Activated naive CD4-positive, alpha-beta T cell treated with anti-CD3 and anti-CD28 coated beads, Interleukin-2, amount 50 U/mL, for 72 hours (primary cell): ENCODE measurements around the gene APLF. TPM values are rescaled to one million over a fixed set of nuclear protein-coding genes. Genes with fewer than 3 reads are reported as not detected.
"Not testable (repeated sequence)": the region's sequence is repeated elsewhere in the genome, so short reads cannot be mapped to it uniquely, and the experiment has no call there.

Experiments used
- ATAC-seq, 2 donors: fragments of 150-1000 bp; cut with Tn5 transposase; 2 replicates each; pipeline ENCODE4 v1.10.0; 2021; ENCODE audit warnings: mild to moderate bottlenecking in 2 of 2, moderate library complexity in 2 of 2
- DNase-seq, 2 donors: peaks; one replicate each; pipeline ENCODE4 v3.0.0; 2021 to 2022; ENCODE audit warnings: low spot score in 2 of 2
- H3K27ac Mint-ChIP-seq, 2 donors: one replicate each; pipeline ENCODE4 v1.8.0; 2022; ENCODE audit warnings: mild to moderate bottlenecking in 2 of 2, mixed read lengths in 2 of 2
- H3K36me3 Mint-ChIP-seq, 2 donors: one replicate each; pipeline ENCODE4 v1.8.0; 2022; ENCODE audit warnings: mixed read lengths in 2 of 2
- H3K9me3 Mint-ChIP-seq, 2 donors: one replicate each; pipeline ENCODE4 v1.8.0; 2022; ENCODE audit warnings: mixed read lengths in 2 of 2
- total RNA-seq, 2 donors: library from RNA; stranded (reverse); gene quantifications; one replicate each; pipeline ENCODE4 v1.2.3, GENCODE V29; 2022

The APLF gene
- total RNA-seq, 2 donors from 2014 or later: 2.1 to 2.6 TPM

DNA sequence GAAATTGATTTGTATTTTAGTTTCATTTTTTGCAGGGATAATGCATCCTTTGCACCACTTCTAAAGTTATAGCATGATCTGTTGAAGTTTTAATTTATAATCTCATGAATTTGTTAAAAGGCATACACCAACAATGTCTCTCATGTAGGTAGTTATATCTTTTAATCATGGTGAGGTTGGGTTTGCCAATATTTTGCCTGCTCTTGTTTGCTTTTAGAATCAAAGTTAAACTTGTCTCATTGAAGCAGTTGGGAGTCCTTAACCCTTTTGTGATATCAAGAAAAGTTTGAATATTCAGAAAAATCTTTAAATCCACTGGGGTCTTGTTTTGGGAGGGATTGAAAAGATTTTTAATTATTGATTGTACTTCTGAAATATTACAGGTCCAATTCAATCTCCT is 31.7 kb downstream of the APLF start:
- Mint-ChIP-seq H3K36me3 (peaks cover 13 to 14% of the 10 kb centered on the region in 2 donors), H3K9me3 (peaks cover 7 to 13% of the 10 kb centered on the region in 2 donors)

DNA sequence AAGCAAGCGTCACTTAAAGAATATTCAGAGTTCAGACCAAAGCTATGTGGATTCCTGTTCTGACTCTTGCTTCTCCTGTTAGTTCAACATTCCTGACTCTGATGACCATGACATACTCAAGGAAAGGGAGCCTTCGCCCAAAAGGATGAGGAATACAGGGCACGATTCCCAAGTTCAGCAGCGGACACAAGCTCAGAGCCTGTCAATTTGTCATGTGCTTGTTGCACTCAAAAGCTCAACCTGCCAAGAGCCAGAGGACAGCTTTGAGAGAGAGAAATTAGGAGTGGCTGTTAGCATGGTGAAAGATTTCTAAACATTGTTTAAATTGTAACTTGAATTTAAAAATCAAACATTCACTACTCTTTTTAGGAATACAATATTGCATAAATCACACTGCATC is 33.3 kb downstream of the APLF start:
- H3K9me3 Mint-ChIP-seq: peaks cover 7 to 13% of the 10 kb centered on the region in 2 donors
- ATAC-seq (no peak), DNase-seq (no peak)
- no peak overlapping the region for H3K27ac Mint-ChIP-seq
- H3K36me3 Mint-ChIP-seq: peaks cover 12 to 13% of the 10 kb centered on the region in 2 donors

More for the DNA sequence above, 31.7 kb downstream of the APLF start:
- H3K27ac Mint-ChIP-seq: no peak overlapping the region
- ATAC-seq: no peak
- no peak for DNase-seq

DNA sequence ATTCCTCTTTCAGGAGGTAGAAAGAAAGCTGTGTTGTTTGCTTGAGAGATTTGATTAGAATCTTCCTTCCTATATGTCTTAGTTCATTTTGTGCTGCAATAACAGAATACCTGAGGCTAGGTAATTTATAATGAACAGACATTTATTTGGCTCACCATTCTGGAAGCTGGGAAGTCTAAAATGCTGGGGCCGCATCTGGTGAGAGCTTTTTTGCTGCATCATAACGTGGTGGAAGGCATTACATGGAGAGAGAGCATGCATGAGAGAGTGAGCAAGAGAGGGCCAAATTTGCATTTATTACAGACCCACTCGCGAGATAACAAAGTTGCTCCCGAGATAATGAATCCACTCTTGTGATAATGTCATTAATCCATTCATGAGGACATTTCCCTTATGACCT is 34.4 kb downstream of the APLF start:
- Mint-ChIP-seq H3K9me3 (peaks cover 2 to 7% of the 10 kb centered on the region in 2 donors), H3K36me3 (peaks cover 4 to 8% of the 10 kb centered on the region in 2 donors)

DNA sequence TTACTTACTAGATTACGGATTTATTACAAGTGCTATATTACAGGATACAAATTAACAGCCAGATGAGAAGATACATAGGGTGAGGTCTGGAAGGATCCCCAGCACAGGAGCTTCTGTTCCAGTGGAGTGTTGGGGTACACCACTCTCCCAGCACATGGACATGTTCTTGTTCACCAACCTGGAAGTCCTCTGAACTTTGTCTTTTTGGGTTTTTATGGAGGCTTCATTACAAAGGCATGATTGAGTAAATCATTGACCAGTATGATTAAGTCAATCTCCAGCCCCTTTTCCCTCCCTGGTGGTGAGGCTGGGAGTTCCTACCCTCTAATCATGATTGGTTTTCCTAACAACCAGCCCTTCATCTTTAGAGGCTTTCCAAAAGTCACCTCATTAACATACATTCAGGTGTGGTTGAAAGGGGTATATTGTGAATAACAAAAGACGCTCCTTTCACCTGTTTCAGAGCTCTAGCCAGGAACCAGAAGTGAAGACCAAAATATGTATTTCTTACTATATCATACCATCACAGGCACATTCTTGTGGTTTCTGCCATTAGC is 38.3 kb downstream of the APLF start:
- H3K9me3 Mint-ChIP-seq: no peaks in the 10 kb centered on the region
- ATAC-seq: no peak
- peaks cover 0 to 6% of the 10 kb centered on the region in 2 donors for H3K36me3 Mint-ChIP-seq

More for the DNA sequence above, 34.4 kb downstream of the APLF start:
- no peak for ATAC-seq
- DNase-seq: no peak
- H3K27ac Mint-ChIP-seq: no peak overlapping the region

DNA sequence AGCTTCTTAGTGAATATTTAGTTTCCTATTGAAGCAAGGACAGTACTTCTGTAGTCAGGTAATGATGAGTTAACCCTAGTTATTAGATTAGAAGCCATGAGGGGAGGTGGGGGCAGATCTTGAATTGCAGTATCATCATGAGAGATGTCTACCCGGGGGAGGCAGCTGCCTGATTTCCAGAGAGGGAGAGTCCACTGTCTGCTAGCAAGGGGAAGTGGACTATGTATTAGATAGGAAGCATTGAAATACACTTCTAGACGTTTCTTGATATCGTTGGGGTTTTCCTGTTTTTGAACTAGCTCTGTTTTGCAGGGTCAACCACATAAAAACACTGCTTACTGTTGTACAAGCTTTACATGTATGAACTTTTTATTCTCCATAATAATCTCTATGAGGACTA is 38.8 kb downstream of the APLF start:
- Mint-ChIP-seq H3K9me3 (no peaks in the 10 kb centered on the region), H3K27ac (peak overlapping the region in 1 of 2 donors; percentile 74), H3K36me3 (peaks cover 0 to 6% of the 10 kb centered on the region in 2 donors)
- ATAC-seq (no peak), DNase-seq (no peak)

More for the DNA sequence above, 38.3 kb downstream of the APLF start:
- DNase-seq: no peak
- H3K27ac Mint-ChIP-seq: peak overlapping the region in 1 of 2 donors; percentile 74

DNA sequence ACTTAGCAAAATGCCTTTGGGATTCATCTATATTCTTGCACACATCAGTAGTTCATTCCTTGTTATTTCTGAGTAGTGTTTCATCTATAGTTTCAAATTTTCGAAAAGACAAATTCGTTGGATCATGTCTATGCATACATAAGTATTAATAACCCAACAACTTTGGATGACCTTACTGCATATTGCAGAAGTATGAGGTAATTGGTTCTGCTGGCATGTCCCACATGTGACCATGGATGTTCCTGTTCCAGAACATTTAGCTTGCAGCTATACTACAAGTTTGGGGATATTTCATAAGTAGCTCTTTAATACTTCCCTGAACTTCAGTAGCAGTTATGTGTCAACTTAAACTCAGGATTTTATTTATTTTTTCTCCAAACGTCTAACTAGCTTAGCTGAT is 44.9 kb downstream of the APLF start:
- Mint-ChIP-seq H3K27ac (no peak overlapping the region), H3K36me3 (peaks cover 0 to 6% of the 10 kb centered on the region in 2 donors), H3K9me3 (no peaks in the 10 kb centered on the region)
- DNase-seq (no peak), ATAC-seq (no peak)

DNA sequence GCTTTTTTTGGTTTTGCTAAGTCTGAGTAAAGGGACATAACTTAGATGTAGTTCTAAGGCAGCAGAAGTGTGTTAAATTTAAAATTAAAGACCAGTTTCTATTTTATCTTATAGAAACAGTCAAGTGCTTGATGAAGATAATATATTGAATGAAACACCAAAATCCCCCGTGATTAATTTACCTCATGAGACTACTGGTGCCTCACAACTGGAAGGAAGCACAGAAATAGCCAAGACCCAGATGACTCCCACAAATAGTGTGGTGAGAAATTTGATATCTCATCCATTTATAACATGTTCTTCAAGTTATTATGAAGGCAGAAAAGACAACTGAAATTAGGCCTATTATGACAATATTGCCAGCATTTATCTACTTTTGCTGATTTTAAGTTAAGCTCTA is 45.6 kb downstream of the APLF start:
- Mint-ChIP-seq H3K36me3 (peaks cover 0 to 6% of the 10 kb centered on the region in 2 donors), H3K27ac (no peak overlapping the region), H3K9me3 (no peaks in the 10 kb centered on the region)
- DNase-seq (no peak), ATAC-seq (no peak)

DNA sequence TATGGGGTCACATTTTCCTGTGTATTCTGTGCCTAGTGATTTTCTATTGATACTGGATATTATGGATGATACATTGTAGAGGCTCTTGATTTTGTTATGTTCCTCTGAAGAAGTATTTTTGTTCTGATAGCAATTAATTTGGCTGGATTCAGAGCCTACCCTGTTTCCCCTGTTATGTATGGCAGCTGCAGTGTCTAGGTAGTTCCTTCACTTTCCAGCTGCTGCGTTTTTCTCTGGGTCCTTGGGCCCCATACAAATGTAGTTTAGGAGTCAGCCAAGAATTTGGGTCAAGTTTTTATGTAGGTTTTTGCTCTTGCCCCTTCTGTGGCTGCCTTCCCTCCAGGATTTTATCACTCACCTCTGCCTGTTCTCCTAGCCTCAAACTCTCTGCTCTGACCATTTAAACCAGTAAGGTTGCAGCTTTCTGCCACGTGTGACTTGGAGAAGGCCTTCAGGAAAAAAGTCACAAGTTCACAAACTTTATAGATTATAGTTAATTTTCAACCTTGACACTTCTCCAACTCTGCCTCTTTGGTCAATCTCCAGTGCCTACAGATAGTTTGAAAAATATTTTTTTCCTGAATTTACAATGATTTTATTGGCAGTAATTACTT is 47.0 kb downstream of the APLF start:
- no peak for DNase-seq
- Mint-ChIP-seq H3K36me3 (no peaks in the 10 kb centered on the region), H3K9me3 (no peaks in the 10 kb centered on the region), H3K27ac (no peak overlapping the region)
- no peak for ATAC-seq

DNA sequence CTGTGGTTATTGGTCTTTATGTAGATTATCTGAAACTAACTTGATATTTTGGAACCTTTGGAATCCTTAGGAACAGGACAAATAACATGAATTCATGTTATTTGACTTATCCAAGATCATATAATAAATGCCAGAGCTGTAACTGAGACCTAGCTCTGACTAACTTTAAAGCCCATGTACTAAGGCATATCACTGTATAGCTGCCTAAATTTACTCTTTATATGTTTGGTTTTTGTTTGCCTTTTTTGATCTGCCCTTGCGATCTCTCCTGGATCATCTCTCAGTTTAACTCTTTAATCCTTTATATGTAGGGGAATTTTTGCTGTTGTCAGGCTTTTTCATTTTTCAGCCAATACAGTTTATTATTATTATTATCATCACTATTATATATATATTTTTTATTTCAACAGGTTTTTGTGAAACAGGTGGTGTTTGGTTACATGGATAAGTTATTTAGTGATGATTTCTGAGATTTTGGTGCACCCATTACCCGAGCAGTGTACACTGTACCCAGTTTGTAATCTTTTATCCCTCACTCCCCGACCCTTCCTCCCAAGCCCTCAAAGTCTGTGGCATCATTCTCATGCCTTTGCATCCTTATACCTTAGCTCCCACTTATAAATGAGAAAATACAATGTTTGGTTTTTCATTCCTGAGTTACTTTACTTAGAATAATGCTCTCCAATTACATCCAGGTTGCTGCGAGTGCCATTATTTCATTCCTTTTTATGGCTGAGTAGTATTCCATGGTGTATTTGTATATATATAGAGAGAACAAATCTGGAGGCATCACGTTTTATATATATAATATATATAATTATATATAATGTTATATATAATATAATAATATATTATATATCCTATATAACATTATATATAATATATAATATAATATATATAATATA is 48.9 kb downstream of the APLF start:
- Mint-ChIP-seq H3K27ac (no peak overlapping the region), H3K36me3 (no peaks in the 10 kb centered on the region), H3K9me3 (no peaks in the 10 kb centered on the region)
- DNase-seq (no peak), ATAC-seq (peak; percentile 71 to 73)

DNA sequence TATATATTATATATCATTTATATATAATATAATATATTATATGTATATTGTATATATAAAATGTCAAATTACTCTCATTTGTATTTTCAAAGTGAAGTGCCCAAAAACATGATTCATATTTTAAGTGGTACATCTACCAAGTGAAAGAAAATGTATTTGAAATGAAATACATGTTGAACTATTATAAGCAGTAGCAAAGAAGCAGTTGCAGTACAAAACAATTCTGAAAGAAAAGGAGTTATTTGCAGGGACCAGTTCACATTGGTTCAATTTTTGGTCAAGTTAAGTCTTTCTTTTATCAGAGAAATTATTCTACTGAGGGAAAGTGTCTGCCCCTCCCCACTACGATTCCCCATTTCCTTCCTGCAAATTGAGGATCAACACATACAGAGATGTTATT is 51.9 kb downstream of the APLF start:
- peak in 1 of 2 donors; percentile 17 for ATAC-seq
- DNase-seq: no peak
- Mint-ChIP-seq H3K9me3 (no peaks in the 10 kb centered on the region), H3K36me3 (no peaks in the 10 kb centered on the region), H3K27ac (no peak overlapping the region)

DNA sequence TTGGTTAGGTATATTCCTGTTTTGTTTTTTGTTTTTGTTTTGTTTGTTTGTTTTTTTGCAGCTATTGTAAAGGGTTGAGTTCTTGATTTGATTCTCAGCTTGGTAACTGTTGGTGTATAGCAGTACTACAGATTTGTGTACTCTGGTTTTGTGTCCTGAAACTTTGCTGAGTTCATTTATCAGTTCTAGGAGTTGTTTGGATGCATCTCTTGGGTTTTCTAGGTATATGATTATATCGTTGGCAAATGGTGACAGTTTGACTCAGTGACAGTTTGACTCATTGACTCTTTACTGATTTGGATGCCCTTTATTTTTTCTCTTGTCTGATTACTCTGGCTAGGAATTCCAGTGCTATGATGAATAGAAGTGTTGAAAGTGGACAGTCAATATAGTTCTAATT is 53.7 kb downstream of the APLF start:
- Mint-ChIP-seq H3K27ac (no peak overlapping the region), H3K9me3 (no peaks in the 10 kb centered on the region), H3K36me3 (no peaks in the 10 kb centered on the region)
- DNase-seq (no peak), ATAC-seq (peak; percentile 57 to 83)

DNA sequence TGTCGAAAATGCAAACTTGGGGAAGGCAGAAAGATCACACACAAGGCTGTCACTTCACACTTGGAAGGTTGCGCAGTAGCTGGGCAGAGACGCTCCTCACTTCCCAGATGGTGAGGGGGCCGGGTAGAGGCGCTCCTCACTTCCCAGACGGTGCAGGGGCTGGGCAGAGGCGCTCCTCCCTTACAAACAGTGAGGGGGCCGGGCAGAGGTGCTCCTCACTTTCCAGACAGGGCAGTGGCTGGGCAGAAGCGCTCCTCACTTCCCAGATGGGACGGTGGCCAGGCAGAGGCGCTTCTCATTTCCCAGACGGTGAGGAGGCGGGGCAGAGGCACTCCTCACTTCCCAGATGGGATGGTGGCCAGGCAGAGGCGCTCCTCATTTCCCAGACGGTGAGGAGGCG is 59.6 kb downstream of the APLF start:
- H3K27ac Mint-ChIP-seq: peak overlapping the region in 1 of 2 donors; percentile 23
- not testable (repeated sequence) for H3K9me3 Mint-ChIP-seq, ATAC-seq, H3K36me3 Mint-ChIP-seq, DNase-seq

DNA sequence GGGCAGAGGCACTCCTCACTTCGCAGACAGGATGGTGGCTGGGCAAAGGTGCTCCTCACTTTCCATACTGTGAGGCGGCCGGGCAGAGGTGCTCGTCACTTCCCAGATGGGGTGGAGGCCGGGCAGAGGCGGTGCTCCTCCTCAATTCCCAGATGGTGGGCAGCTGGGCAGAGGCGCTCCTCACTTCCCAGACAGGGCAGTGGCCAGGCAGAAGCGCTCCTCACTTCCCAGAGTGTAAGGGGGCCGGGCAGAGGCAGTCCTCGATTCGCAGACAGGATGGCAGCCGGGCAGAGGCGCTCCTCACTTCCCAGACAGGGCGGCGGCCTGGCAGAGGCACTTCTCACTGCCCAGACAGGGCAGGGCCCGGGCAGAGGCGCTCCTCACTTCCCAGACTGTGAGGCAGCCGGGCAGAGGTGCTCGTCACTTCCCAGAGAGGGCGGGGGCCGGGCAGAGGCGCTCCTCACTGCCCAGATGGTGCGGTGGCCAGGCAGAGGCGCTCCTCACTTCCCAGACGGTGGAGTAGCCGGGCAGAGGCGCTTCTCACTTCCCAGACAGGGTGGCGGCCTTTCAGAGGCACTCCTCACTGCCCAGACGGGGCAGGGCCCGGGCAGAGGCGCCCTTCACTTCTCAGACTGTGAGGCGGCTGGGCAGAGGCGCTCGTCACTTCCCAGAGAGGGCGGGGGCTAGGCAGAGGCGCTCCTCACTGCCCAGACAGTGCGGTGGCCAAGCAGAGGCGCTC is 60.1 kb downstream of the APLF start:
- ATAC-seq, H3K36me3 Mint-ChIP-seq, H3K9me3 Mint-ChIP-seq, H3K27ac Mint-ChIP-seq, DNase-seq: not testable (repeated sequence)

DNA sequence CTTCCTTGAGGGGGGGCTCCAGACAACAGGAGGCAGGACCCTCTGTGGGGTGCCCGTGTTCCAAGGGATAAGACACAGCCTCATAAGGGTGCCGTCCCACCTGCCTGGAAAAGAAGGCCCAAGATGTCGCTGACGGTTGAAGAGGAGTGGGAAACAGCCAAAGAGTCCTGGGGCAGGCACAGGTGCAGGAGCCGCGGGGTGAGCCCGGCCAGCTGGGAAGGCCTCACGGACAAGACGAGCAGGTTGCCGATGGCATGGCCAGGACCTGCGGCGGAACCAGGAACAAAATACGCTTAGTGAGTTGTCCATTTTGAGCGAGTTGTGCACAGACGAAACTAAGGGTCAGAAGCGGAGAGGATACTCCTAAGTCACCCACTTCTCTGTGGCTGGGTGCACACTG is 61.8 kb downstream of the APLF start:
- not testable (repeated sequence) for H3K9me3 Mint-ChIP-seq, H3K27ac Mint-ChIP-seq, H3K36me3 Mint-ChIP-seq, ATAC-seq, DNase-seq

DNA sequence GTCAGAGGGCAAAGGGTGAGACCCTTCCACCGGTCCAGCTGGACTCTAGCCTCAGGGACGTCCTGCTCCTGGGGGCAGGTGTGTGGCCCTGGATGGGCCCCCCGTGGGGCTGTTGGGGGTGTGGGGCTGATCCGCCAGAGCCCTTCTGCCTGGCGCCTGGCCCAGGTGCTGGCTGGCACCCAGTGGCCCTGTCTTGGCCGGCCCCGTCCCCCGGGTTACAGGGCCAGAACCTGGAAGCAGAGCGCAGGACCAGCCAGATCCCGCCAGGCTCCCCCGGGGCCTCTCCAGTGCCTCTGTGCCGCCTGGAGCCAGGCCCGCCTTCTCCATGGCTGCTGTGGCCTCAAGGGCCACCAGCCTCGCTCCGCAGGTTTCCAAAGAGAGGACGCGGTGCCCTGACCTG is 62.3 kb downstream of the APLF start:
- not testable (repeated sequence) for H3K9me3 Mint-ChIP-seq, ATAC-seq, H3K36me3 Mint-ChIP-seq, H3K27ac Mint-ChIP-seq, DNase-seq

DNA sequence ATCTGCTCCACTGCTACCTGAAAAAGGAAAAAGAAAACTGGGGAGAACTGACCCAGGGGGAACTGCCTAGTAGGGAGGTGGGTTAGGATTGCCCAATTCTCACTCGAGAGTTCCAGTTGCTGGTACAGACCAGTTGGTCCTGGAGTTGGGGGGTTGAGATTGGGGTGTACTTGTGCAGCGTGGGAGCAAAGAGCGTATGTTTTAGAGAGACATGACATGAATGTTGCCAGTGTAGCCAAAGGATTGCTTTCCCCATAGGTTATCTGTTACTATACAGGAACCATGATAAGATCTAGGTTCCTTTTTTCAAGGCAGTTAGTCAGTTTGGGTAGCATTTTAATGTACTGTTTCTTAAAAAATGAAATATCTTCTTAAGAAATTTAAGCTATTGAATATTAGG is 68.6 kb downstream of the APLF start:
- Mint-ChIP-seq H3K27ac (peak overlapping the region in 1 of 2 donors; percentile 46), H3K9me3 (no peaks in the 10 kb centered on the region), H3K36me3 (no peaks in the 10 kb centered on the region)
- no peak for DNase-seq
- ATAC-seq: no peak

DNA sequence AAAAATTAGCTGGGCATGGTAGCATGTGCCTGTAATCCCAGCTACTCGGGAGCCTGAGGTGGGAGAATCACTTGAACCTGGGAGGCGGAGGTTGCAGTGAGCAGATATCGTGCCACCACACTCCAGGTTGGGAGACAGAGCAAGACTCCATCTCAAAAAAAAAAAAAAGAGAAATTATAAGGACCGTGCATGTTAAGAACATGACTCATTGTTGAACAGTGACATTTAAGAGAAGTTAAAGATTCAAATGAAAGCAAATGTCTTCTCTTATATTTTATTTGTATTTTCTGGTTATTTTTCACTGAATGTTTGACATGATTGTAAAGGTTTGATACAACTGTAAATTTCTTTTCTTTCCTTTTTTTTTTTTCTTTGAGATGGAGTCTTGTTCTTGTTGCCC is 69.6 kb downstream of the APLF start:
- H3K36me3 Mint-ChIP-seq: no peaks in the 10 kb centered on the region
- no peaks in the 10 kb centered on the region for H3K9me3 Mint-ChIP-seq
- no peak overlapping the region for H3K27ac Mint-ChIP-seq
- no peak for DNase-seq
- no peak for ATAC-seq
